ENCODE results near the gene ZBTB48.

DNA sequence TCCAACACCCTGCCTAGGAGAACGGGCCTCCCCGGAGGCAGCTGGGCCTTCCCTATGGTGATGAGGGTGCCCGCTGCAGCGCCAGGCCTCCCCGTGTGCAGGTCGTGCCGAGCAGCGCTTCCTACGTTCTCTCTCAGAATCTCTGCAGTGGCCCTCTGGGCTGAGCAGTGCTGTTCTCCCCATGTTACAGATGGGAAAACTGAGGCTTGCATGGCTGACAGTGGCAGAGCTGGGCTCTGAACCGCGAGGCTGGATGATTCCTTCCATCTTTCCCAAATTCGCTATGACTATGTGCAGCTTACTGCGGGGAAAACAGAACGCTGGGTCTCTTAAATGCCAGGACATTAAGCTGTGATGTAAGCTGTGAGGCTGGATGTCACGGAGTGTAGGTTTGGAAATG, 14.0 kb downstream of the ZBTB48 start:
- TF ChIP-seq CTCF (IDR thresholded peaks at IDR 0.05; ENCODE audit: insufficient read depth, low read length) (no peak), SPI1 (IDR thresholded peaks at IDR 0.05; ENCODE audit: borderline replicate concordance, low read depth) (no peak), POLR2AphosphoS5 (IDR thresholded peaks at IDR 0.05; ENCODE audit: low read depth) (no peak), GABPA (IDR thresholded peaks at IDR 0.05; ENCODE audit: low read depth) (no peak)
- TF ChIP-seq, protein P1, sequence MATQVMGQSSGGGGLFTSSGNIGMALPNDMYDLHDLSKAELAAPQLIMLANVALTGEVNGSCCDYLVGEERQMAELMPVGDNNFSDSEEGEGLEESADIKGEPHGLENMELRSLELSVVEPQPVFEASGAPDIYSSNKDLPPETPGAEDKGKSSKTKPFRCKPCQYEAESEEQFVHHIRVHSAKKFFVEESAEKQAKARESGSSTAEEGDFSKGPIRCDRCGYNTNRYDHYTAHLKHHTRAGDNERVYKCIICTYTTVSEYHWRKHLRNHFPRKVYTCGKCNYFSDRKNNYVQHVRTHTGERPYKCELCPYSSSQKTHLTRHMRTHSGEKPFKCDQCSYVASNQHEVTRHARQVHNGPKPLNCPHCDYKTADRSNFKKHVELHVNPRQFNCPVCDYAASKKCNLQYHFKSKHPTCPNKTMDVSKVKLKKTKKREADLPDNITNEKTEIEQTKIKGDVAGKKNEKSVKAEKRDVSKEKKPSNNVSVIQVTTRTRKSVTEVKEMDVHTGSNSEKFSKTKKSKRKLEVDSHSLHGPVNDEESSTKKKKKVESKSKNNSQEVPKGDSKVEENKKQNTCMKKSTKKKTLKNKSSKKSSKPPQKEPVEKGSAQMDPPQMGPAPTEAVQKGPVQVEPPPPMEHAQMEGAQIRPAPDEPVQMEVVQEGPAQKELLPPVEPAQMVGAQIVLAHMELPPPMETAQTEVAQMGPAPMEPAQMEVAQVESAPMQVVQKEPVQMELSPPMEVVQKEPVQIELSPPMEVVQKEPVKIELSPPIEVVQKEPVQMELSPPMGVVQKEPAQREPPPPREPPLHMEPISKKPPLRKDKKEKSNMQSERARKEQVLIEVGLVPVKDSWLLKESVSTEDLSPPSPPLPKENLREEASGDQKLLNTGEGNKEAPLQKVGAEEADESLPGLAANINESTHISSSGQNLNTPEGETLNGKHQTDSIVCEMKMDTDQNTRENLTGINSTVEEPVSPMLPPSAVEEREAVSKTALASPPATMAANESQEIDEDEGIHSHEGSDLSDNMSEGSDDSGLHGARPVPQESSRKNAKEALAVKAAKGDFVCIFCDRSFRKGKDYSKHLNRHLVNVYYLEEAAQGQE (IDR thresholded peaks at IDR 0.05; ENCODE audit: insufficient replicate concordance, low read depth): no peak

All from HL-60 (cell line).